Left ventricle myocardium inferior (tissue), 1 donor: Measurements from ENCODE around the gene MYOF. TPM values are rescaled to one million over a fixed set of nuclear protein-coding genes. Genes with fewer than 3 reads are reported as not detected.

Experiments used
- DNase-seq: peaks from one replicate; pipeline ENCODE4 v3.0.0-alpha.2; 2020
- H3K27ac ChIP-seq: fragments of 200-600 bp; replicated peaks from 2 replicates; pipeline ENCODE4 v1.8.0; 2021
- H3K27me3 ChIP-seq: fragments of 200-600 bp; 2 replicates; pipeline ENCODE4 v1.8.0; 2021; ENCODE audit warnings: low read depth
- H3K36me3 ChIP-seq: fragments of 200-600 bp; 2 replicates; pipeline ENCODE4 v1.8.0; 2021
- H3K4me1 ChIP-seq: fragments of 200-600 bp; 2 replicates; pipeline ENCODE4 v1.8.0; 2021
- H3K4me3 ChIP-seq: fragments of 200-600 bp; 2 replicates; pipeline ENCODE4 v1.8.0; 2021; ENCODE audit warnings: mild to moderate bottlenecking, moderate library complexity
- H3K9me3 ChIP-seq: fragments of 200-600 bp; replicated peaks from 2 replicates; pipeline ENCODE4 v1.8.0; 2021
- CTCF ChIP-seq: fragments of 200-600 bp; IDR thresholded peaks from 2 replicates; pipeline ENCODE4 v1.8.0; 2021; ENCODE audit warnings: antibody characterized with exemption, mild to moderate bottlenecking, borderline replicate concordance
- intact Hi-C: fragments of 100-400 bp; cut with micrococcal nuclease; formaldehyde crosslinking; loops from one replicate; pipeline ENCODE4 v1.11.0; 2022
- total RNA-seq: library from RNA; stranded (reverse); fragmentation: NEBNext Ultra II Directional; extraction: Animal tissue kit (Norgen Biotek cat#: 25700); gene quantifications from one replicate; pipeline ENCODE4 v1.2.1, GENCODE V29; 2021
- donor health status: DM: no; HTN: yes; CAD: no; lungs with severe emphysema.

Gene MYOF
- total RNA-seq, 1 donor from 2014 or later = 43.6 TPM

- Histone ChIP-seq H3K27ac (no peak overlapping the region), H3K9me3 (no peaks in the 10 kb centered on the region), H3K27me3 (no peaks in the 10 kb centered on the region), H3K36me3 (no peaks in the 10 kb centered on the region), H3K4me3 (no peak overlapping the region), H3K4me1 (peaks cover 11% of the 10 kb centered on the region)
- intact Hi-C loops = no loop called here
- TF ChIP-seq CTCF = no peak
- DNase-seq = no peak
Observed at GRCh38 chr10:93493162-93493561, 11.0 kb upstream of the MYOF start.

GRCh38 chr10:93491602-93492121, 9.5 kb upstream of the MYOF start:
- Histone ChIP-seq H3K9me3 (no peaks in the 10 kb centered on the region), H3K27ac (no peak overlapping the region), H3K4me3 (no peak overlapping the region), H3K4me1 (peaks cover 8% of the 10 kb centered on the region), H3K36me3 (no peaks in the 10 kb centered on the region), H3K27me3 (no peaks in the 10 kb centered on the region)
- intact Hi-C loops = no loop called here
- no peak for TF ChIP-seq CTCF
- DNase-seq = no peak

- no peak for TF ChIP-seq CTCF
- no peak overlapping the region for H3K27ac ChIP-seq
- H3K27me3 ChIP-seq = no peaks in the 10 kb centered on the region
- intact Hi-C loops = no loop called here
- no peak overlapping the region for H3K4me3 ChIP-seq
- DNase-seq = no peak
- H3K4me1 ChIP-seq = no peaks in the 10 kb centered on the region
- H3K36me3 ChIP-seq = no peaks in the 10 kb centered on the region
- no peaks in the 10 kb centered on the region for H3K9me3 ChIP-seq
Observed at GRCh38 chr10:93488956-93489528, 6.9 kb upstream of the MYOF start.

GRCh38 chr10:93485690-93486089, 3.6 kb upstream of the MYOF start:
- no peak overlapping the region for H3K4me3 ChIP-seq
- H3K36me3 ChIP-seq = no peaks in the 10 kb centered on the region
- TF ChIP-seq CTCF = no peak
- no peaks in the 10 kb centered on the region for H3K9me3 ChIP-seq
- peaks cover 18% of the 10 kb centered on the region for H3K4me1 ChIP-seq
- intact Hi-C loops = no loop called here
- H3K27ac ChIP-seq = no peak overlapping the region
- no peaks in the 10 kb centered on the region for H3K27me3 ChIP-seq
- DNase-seq = no peak

GRCh38 chr10:93481637-93482144, 443 bp downstream of the MYOF start:
- peak overlapping the region; percentile 79 for H3K4me3 ChIP-seq
- H3K4me1 ChIP-seq = peaks cover 32% of the 10 kb centered on the region
- no peaks in the 10 kb centered on the region for H3K9me3 ChIP-seq
- no peaks in the 10 kb centered on the region for H3K27me3 ChIP-seq
- H3K36me3 ChIP-seq = no peaks in the 10 kb centered on the region
- no peak for DNase-seq
- intact Hi-C loops = loop anchor here (2.0 kb wide), 1 partner anchor 105 kb away; no protein-coding TSS in a partner anchor
- TF ChIP-seq CTCF = no peak
- H3K27ac ChIP-seq = peak overlapping the region; percentile 79
